ENCODE results near the gene GFER.
A peak's percentile ranks its signal among the peaks of the same experiment; 100 is the strongest.

Gene GFER

DNA sequence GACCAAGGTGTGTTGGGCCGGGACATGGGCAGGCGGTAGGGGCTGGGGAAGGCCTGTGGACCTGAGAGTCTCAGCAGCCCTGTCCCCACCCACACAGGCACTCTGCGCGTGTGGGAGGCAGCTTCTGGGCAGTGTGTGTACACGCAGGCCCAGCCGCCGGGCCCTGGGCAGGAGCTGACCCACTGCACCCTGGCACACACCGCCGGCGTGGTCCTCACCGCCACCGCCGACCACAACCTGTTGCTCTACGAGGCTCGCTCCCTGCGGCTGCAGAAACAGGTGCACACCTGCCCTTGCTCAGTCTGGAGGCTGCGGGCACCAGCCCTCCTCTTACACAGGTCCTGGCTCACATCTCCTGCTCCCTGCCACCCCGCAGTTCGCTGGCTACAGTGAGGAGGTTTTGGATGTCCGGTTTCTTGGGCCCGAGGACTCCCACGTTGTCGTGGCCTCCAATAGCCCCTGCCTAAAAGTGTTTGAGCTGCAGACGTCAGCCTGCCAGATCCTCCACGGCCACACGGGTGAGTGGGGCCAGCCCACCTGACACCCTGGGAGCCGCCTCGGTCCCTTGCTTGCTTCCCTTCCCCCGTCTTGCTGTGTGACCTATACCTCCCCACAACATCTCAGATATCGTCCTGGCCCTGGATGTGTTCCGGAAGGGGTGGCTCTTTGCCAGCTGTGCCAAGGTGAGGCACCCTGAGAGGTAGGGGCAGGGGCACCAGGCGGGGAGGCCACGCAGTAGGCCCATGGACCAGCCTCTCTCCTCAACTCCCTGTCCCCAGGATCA lies 8.4 kb upstream of the GFER start:
- no peak for DNase-seq

DNA sequence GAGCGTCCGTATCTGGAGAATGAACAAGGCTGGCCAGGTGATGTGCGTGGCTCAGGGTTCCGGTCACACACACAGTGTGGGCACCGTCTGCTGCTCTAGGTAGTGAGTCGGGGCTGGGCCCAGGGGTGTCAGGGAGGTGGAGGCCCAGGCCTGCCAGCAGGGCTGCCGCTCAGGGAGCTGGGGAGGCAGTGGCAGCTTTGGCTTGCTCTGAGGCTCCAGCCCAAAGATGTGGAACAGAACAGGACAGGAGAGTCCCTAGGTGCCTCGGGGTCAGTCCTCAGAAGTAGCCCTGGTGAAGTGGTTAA lies 7.8 kb upstream of the GFER start:
- no peak for DNase-seq

DNA sequence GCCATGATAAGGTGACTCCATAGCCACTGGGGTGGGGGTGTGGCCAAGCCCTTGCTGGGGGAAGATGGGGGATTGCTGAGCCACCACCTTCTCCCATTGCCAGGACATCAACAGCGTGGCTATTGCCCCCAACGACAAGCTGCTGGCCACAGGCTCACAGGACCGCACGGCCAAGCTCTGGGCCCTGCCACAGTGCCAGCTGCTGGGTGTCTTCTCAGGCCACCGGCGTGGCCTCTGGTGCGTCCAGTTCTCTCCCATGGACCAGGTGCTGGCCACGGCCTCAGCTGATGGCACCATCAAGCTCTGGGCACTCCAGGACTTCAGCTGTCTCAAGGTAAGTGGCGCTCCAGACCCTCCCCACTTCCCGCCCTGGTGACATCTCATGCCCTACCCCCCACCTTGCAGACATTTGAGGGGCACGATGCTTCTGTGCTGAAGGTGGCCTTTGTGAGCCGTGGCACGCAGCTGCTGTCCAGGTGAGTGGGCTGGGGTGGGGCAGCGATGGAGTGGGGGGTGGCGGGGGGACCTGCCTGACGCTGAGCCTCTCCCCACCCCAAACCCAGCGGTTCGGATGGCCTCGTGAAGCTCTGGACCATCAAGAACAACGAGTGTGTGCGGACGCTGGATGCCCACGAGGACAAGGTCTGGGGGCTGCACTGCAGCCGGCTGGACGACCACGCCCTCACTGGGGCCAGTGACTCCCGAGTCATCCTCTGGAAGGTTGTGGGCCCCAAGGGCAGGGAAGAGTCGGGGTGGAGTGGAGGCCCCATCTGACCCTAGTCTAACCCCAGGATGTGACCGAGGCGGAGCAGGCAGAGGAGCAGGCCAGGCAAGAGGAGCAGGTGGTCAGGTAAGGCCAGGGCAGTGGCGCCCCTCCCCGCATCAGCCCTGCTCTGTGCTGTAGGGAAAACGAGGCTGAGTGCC lies 6.8 kb upstream of the GFER start:
- no peak for DNase-seq

DNA sequence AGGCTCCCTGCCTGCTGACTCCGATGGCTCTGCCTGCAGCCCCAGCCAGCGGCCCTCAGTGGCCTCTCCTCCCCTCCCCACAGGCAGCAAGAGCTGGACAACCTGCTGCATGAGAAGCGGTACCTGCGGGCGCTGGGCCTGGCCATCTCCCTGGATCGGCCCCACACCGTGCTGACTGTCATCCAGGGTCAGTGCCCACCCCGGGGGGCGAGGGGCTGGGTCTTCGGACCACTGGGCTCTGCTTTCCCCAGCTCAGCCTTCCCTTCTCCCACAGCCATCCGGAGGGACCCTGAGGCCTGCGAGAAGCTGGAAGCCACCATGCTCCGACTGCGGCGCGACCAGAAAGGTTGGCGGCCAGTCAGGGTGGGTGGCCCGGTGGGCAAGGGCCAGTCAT lies 6.1 kb upstream of the GFER start:
- DNase-seq, result no peak

DNA sequence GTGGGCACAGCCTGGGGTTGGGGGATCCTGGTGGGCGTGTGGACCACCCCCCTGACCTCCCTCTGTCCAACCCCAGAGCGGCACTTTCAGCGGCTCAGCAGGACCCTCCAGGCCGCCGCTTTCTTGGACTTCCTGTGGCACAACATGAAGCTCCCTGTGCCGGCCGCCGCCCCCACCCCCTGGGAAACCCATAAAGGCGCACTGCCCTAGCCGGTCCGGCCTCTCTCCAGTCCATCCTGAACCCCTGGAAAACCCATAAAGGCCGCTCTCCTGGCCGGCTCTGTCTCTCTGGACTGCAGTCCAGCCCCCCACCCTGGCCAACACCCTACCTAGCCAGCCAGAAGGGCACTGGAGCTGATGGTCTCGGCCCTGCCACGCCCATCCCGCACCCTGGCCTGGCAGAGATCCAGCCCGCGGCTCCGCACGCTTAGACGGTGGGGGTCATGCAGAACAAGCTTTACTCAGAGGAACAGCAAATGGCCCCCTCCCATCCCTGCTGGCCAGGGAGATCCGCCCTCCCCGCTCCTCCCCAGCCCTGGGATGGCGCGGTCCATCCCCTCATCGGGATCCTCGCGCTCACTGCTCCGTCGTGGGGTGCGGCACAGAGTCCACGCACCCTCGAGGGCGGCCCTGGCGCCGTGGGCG lies 5.4 kb upstream of the GFER start:
- DNase-seq, result no peak

DNA sequence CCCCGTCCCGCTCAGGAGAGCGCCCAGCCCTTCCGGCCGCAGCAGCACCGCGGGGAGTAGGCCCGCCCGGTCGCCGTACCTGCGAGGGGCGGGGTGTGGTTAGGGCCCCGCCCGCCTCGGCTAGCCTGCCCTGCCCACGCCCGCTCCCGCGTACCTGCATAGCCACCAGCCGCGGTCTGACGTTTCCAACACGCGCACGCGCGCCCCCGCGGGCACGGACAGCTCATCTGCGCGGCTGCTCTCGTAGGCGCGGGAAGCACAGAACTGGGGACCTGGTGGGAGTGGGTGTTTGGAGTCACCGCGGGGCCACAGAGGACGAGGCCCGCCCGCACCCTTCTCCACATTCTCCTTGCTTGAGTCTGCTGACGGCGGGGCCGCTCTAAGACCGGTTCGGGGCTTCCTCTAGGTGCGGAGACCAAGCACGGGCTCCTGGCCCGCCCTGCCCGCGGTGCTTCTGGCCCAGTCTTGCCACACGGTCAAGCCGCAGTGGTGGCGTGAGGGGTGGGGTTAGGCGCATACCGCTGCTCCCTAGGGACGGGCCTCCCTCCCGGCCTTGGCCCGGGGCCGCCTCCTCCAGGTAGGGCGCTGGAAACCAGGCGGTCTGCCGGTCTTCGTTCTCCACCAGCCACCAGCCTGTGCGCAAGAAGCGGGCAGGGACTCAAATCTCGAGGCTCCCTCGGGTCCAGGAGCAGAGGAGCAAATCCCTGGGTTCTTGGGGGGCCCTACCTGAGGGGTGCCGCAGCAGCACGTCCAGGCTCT lies 4.5 kb upstream of the GFER start:
- DNase-seq, result peak; percentile 59

DNA sequence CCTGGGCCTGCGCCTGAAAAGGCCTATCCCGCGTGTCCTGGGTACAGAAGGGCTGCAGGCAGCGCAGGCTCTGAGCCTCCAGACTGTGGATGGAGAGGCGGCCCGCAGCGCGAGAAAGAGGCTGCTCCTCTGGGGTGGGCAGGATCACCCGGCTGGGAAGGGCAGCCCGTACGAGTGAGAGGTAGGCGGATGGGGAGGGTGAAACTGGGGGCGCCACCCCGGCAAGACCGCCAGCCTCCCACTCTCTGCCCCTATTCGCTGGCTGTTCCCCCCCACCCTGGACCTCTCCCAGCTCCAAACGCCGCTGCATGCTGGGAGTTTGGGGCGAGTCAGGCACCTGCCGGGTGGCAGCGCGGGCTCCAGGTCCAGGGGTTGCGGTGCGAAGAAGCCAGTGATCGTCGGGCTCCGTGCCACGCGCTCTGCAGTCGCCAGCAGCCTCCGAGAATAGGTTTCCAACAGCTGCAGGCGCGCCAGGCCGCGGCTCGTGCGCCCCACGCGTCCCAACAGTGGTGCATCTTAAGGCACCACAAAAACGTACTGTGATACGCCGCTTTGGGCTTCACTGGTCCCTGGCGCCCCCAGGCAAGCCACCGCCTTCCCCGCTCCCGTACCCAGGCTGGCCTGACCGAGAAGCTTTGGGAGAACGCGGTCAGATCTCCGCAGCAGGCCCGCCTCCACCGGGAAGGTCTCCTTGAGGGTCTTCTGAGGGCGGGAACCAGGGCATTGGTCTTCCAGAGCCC lies 3.8 kb upstream of the GFER start:
- DNase-seq, result no peak

DNA sequence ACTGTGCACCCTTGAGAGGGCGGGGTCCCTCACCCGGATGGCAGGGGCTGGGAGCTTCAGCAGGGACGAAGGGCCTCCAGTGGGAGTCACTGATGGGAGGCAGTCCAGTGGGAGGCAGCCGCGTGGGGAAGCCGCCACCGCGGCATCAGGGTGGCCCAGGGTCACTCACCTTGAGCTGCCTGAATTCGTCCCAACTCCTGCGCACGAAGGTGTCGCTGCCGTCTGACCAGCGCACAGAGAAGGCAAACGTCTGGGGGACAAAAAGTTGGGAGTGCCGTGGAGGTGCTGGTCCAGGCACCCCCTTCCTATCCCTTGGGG lies 3.3 kb upstream of the GFER start:
- no peak for DNase-seq

DNA sequence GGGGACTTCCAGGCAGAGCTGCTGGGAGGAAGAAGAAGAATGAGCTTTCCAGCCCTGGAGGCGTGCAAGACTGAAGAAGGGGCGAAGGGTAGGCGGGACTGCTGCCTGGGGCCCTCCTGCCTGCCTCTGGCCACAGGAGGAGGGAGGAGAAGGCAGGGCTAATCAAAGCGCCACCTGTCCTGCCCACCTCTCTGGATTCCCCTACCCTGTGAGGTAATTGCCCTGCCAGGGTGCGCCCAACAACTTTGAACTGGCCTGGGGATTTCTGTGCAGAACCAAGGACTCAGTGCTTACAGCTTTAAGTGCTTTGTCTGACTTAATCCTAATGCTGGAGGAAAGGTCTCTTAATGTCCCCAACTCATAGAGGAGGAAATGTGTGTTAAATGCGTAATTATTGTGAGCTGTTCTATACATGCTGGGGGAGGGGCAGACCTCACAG lies 2.6 kb upstream of the GFER start, which contains the start of gene NOXO1:
TSS of gene NOXO1 (minus strand) at position 72 of the 439 bp plus-strand sequence. CDS start 290 bp downstream, outside the sequence.
- no peak for DNase-seq

DNA sequence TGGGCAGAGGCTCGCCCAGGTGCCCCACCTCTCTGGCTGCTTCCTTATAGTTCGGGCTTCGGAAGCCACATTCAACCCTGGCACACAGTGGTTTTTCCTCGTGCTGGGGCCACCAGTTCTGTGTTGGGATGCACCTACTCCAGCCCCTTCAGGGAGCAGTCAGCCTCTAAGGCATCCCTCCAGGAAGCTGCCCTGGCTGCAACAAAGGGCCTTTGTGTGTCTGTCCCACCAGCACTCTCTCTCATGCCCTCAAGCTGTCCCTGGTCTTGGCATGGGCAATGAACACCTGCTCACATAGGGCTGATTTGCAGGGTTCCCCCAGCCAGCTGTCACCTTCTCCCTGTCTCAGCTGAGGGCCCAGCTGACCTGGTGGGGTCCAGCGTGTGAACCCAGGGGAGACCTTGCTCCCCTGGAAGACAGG lies 2.0 kb upstream of the GFER start:
- no peak for DNase-seq

DNA sequence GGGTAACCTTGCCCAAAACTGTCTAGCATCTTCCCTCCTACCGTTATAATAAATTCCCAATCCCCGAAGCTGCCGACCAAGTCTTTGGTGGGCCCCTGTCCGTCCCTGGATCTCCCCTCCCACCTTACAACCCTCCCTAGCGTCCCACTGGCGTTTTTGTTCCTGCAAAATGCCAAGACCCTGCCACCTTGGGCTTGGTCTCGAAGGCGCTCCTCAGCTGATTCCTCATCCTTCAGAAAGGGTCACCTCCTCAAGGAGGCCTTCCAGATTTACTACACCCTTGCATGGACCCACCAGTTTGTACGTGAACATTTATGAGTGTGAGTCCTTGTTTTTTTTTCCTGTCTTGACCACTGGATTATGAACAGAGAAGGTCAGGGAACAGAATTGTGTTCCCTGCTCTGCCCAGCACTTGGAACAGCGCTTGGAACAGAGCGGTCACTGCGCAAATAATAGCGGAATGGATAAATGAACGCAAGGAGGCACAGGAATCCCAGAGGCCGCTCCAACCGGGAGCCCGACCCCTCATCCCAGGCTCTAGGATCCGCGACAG lies 926 bp upstream of the GFER start:
- no peak for DNase-seq

DNA sequence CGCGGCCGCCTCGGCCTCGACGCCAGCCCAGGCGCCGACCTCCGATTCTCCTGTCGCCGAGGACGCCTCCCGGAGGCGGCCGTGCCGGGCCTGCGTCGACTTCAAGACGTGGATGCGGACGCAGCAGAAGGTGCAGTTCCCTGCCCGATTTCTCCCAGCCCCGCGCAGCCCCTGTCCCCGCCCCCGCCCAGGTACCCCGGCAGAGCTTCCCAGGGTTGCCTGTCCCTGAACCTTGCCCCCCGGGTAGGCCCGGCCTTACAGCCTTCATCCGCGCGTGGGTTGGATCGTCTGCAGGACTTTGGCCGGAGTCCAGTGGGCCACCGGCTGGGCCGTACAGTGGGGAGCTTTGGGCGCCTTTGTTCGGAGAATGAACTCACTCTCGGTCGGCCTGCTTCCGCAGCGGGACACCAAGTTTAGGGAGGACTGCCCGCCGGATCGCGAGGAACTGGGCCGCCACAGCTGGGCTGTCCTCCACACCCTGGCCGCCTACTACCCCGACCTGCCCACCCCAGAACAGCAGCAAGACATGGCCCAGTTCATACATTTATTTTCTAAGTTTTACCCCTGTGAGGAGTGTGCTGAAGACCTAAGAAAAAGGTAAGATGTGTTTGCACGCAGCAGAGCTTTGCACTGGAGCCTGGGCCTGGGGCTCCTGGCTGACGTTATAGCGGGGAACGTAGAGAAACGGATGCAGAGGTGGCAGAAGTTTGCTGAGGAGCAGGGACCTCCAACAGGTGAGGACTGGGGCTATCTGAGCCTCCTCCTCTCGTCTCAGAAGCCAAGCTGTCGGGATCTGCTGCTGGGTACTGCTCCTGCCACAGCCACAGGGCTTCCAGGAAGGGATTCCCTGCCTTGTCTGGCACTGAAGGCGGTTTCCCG lies 593 bp downstream of the GFER start:
- DNase-seq, result no peak

DNA sequence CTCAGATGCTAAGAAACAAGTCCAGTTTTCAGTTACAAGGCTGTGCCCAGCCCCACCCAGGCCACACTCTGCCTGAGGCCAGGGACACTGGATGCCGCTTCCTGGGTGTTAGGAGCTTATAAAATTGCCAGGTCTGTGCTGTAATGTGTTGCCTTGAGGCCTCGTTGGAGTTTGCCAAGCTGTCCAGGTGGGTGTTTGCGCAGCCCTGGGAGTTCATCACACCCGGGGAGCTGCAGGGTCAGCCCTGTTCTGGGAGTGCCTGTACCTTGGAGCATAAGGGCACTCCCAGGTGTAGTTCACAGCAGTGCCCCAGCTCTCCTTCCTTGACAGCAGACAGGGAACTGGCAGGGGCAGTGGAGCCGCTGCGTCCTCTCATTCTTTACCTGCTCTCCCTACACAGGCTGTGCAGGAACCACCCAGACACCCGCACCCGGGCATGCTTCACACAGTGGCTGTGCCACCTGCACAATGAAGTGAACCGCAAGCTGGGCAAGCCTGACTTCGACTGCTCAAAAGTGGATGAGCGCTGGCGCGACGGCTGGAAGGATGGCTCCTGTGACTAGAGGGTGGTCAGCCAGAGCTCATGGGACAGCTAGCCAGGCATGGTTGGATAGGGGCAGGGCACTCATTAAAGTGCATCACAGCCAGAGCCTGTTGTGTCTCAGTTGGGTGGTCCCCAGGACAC lies 1.6 kb downstream of the GFER start:
- DNase-seq, result no peak

DNA sequence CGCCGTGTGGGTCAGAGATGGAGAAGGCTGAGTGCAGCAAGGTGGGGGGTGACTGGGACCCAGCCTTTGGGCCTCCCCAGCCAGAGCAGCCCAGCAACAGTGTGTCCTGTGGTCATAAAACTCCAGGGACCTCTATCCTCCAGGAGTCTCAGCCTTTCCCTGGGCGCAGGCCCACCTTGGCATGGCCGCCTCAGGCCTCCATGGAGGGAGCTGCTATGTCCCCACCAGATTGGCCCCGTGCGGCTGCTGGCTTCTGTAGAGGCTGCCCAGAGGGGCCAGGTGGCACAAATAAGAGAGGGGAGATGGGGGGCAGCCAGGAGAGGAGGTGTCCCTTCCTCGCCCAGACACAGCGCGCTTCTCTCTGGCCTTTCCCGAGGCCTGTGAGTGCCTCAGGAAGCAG lies 3.2 kb downstream of the GFER start:
- DNase-seq, result no peak

DNA sequence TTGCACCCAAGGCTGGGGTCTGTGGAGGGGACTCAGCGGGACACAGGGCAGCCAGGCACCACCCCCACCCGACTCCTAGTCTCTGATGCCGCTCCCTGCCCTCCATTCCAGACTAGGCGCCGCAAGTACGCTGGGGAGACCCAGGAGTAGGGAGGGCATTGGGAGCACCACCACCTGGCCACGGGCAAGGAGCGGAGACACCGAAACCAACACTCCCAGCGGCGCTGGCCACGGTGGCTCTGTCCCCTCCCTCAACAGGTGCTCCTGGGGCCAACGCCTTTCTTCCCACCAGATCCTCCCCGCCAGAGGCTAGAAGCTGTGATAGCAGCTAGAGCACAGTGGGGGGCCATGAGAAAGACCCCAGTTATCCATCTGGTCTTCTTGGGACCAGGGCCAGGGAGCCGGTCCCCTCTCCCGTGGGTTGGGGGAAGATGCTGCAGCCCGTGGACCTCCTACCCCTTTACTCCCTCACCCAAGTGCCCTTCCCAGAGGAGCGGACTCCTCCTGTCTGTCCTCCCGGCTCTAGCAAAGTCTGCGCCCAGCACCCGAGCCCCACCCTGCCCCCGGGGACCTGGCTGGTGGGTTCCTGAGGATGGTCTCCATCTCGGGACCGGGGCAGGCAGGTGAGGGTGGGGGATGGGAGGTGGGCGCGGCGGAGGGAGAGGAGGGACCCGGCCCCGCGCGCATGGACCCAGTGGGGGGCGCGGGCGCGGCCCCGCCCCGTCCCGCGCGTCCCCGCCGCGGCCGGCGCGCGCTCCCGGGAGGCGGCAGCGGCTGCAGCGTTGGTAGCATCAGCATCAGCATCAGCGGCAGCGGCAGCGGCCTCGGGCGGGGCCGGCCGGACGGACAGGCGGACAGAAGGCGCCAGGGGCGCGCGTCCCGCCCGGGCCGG lies 5.5 kb downstream of the GFER start, which contains the start of gene SYNGR3:
TSS of gene SYNGR3 (plus strand) at position 762 of the 892 bp plus-strand sequence. CDS start 133 bp downstream, outside the sequence.
- DNase-seq, result no peak

DNA sequence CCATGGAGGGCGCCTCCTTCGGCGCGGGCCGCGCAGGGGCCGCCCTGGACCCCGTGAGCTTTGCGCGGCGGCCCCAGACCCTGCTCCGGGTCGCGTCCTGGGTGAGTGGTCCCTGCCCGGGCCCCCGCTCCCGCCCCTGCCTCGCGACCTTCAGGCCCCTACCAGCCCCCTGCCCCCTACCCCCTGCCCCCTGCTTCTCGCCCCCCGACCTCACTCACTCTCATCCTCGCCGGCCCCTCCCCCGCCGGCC lies 6.0 kb downstream of the GFER start:
- DNase-seq, result no peak

DNA sequence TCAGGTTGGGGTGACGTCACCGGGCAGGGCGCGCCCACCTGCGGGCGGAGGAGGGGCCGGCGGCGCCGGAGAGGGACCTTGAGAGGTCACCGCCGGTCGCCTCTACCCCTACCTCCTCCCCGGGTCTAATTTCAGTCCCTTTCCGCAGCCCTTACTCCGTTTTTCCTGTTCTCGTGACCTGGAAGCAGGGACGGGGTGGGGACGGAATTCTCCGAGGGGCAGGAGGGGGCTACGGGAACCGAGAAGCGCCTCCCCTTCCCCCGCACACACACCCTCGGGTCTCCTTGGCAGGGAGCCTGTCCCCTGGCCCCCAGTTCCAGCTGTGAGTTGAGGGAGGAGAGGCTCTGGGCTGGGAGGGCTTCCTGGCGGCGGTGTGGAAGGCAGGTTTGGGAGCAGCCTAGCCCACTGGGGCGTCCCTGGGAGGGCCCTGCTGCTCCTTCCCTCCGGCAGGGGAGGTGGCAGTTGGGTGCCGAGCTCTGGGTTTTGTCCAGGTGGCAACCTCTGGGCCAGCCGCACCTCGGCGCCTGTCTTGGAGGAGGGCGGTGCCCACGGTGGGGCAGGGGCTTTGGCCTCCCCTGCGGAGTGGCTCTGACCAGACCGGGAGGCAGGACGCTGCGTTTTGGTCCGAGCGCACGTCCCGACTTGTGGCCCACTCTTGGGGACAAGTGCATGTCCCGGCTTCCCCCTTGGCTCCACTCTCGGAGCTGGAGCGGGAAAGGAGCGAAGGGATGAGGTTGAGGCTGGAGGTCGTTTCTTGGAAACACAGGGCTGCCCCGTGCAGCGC lies 6.5 kb downstream of the GFER start:
- DNase-seq, result peak; percentile 55

DNA sequence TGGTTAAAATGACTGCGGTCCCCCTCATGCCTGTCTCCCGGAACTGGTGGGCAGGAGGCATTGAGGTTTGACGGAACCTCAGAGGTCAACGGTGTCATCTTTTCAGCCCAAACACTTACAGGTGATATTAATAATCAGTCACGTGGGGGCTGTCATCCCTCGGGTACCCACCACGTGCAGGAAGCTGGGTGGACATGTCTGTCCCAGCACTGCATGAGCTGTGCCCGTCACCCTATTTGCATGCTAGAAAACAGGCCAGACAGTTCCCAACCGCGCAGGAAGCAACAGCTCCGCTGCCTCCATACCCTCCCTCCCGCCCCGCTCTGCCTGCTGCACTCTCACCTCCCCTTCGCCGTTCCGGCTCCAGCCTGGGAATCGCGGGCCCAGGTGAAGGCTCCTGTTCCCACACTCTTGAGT lies 7.2 kb downstream of the GFER start:
- DNase-seq, result peak; percentile 51

DNA sequence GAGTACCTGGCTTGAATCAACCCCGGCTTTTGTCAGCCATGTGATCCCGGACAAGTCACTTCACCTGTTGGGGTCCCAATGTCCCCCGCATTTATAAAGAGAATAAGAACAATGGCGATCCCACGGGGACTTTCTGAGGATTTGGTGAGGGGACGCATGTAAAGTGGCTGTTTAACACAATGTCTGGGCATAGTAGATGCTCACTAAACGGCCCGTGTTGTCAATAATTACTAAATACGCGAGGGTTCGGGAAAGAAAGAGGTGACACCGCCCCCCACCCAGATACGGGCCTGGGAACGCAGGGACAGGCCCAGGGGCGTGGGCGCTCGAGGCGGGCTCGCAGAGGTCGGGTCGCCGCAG lies 7.6 kb downstream of the GFER start:
- no peak for DNase-seq

Data from activated CD8-positive, alpha-beta memory T cell treated with anti-CD3 and anti-CD28 coated beads, Interleukin-2, amount 50 U/mL, for 4 hours (primary cell).